Glutamatergic neuron (in vitro differentiated cells): ENCODE results near the gene DLG2. TPM values are rescaled to one million over a fixed set of nuclear protein-coding genes. Genes with fewer than 3 reads are reported as not detected.

ENCODE experiments used
- DNase-seq: peaks from one replicate; pipeline ENCODE4 v3.0.0; 2022
- H3K27ac Mint-ChIP-seq: one replicate; pipeline ENCODE4 v1.8.0; 2020; ENCODE audit warnings: mild to moderate bottlenecking, mixed read lengths, inconsistent platforms; ENCODE audit not compliant: unreplicated experiment
- H3K27me3 Mint-ChIP-seq: one replicate; pipeline ENCODE4 v1.8.0; 2020; ENCODE audit warnings: mild to moderate bottlenecking, moderate library complexity, mixed read lengths, inconsistent platforms; ENCODE audit not compliant: unreplicated experiment
- H3K36me3 Mint-ChIP-seq: one replicate; pipeline ENCODE4 v1.8.0; 2020; ENCODE audit warnings: mild to moderate bottlenecking, mixed read lengths, inconsistent platforms; ENCODE audit not compliant: unreplicated experiment
- H3K4me1 Mint-ChIP-seq: one replicate; pipeline ENCODE4 v1.8.0; 2020; ENCODE audit warnings: mild to moderate bottlenecking, low read depth, mixed read lengths, inconsistent platforms; ENCODE audit not compliant: unreplicated experiment
- H3K4me3 Mint-ChIP-seq: one replicate; pipeline ENCODE4 v1.8.0; 2020; ENCODE audit warnings: mild to moderate bottlenecking, mixed read lengths, inconsistent platforms; ENCODE audit not compliant: unreplicated experiment
- H3K9me3 Mint-ChIP-seq: one replicate; pipeline ENCODE4 v1.8.0; 2020; ENCODE audit warnings: mild to moderate bottlenecking, moderate library complexity, mixed read lengths, inconsistent platforms; ENCODE audit not compliant: unreplicated experiment
- CTCF ChIP-seq: fragments of 200-600 bp; sonication (generic); IDR thresholded peaks from one replicate; pipeline ENCODE4 v1.5.0; 2021; ENCODE audit not compliant: partially characterized antibody, unreplicated experiment
- total RNA-seq: library from RNA; stranded (reverse); fragmentation: NEBNext Ultra II Directional; extraction: Animal tissue kit (Norgen Biotek cat#: 25700); gene quantifications from one replicate; pipeline ENCODE4 v1.2.1, GENCODE V29; 2021; ENCODE audit not compliant: unreplicated experiment

DLG2 gene
- total RNA-seq, 1 donor from 2014 or later = 2.9 TPM

- no peak for TF ChIP-seq CTCF
- Mint-ChIP-seq H3K4me3 (no peak overlapping the region), H3K27me3 (no peaks in the 10 kb centered on the region), H3K4me1 (peaks cover 24% of the 10 kb centered on the region), H3K27ac (peak overlapping the region; percentile 4), H3K9me3 (peaks cover 3% of the 10 kb centered on the region), H3K36me3 (no peaks in the 10 kb centered on the region)
- DNase-seq = no peak
These were observed 2170.6 kb downstream of the DLG2 start for GRCh38 chr11:83456566-83456965.

- peaks cover 3% of the 10 kb centered on the region for H3K9me3 Mint-ChIP-seq
- H3K27ac Mint-ChIP-seq = peak overlapping the region; percentile 4
- peaks cover 24% of the 10 kb centered on the region for H3K4me1 Mint-ChIP-seq
- H3K27me3 Mint-ChIP-seq = no peaks in the 10 kb centered on the region
- TF ChIP-seq CTCF = no peak
- peak; percentile 66 for DNase-seq
- no peaks in the 10 kb centered on the region for H3K36me3 Mint-ChIP-seq
- H3K4me3 Mint-ChIP-seq = peak overlapping the region; percentile 5
These were observed 2171.1 kb downstream of the DLG2 start for GRCh38 chr11:83456075-83456474.

GRCh38 chr11:83455356-83455755, 2171.8 kb downstream of the DLG2 start:
- Mint-ChIP-seq H3K4me3 (no peak overlapping the region), H3K4me1 (peaks cover 24% of the 10 kb centered on the region), H3K27ac (no peak overlapping the region), H3K36me3 (no peaks in the 10 kb centered on the region), H3K27me3 (no peaks in the 10 kb centered on the region), H3K9me3 (peaks cover 3% of the 10 kb centered on the region)
- DNase-seq = no peak
- TF ChIP-seq CTCF = no peak

GRCh38 chr11:83454674-83455073, 2172.5 kb downstream of the DLG2 start:
- no peak overlapping the region for H3K4me3 Mint-ChIP-seq
- DNase-seq = no peak
- TF ChIP-seq CTCF = no peak

GRCh38 chr11:83449338-83449913, 2177.7 kb downstream of the DLG2 start:
- no peak for TF ChIP-seq CTCF
- Mint-ChIP-seq H3K36me3 (peaks cover 6% of the 10 kb centered on the region), H3K4me3 (no peak overlapping the region), H3K4me1 (no peaks in the 10 kb centered on the region), H3K9me3 (peaks cover 12% of the 10 kb centered on the region), H3K27me3 (peaks cover 3% of the 10 kb centered on the region), H3K27ac (no peak overlapping the region)
- DNase-seq = no peak

More at GRCh38 chr11:83454674-83455073, 2172.5 kb downstream of the DLG2 start:
- H3K36me3 Mint-ChIP-seq = no peaks in the 10 kb centered on the region
- H3K4me1 Mint-ChIP-seq = peaks cover 23% of the 10 kb centered on the region
- H3K27ac Mint-ChIP-seq = no peak overlapping the region
- peaks cover 3% of the 10 kb centered on the region for H3K9me3 Mint-ChIP-seq
- peaks cover 1% of the 10 kb centered on the region for H3K27me3 Mint-ChIP-seq
